C4-2B (cell line): ENCODE measurements around the gene SERPINA4.

Experiments
- CTCF ChIP-seq: fragments of 450-650 bp; conservative IDR thresholded peaks from 2 replicates; pipeline ENCODE4 v1.5.1; 2017; ENCODE audit warnings: mild to moderate bottlenecking
- ZFX ChIP-seq: fragments of 450-650 bp; IDR thresholded peaks from 2 replicates; pipeline ENCODE4 v1.6.1; 2017

- TF ChIP-seq CTCF (no peak), ZFX (no peak)
Observed at GRCh38 chr14:94582199-94582750, 21.0 kb downstream of the SERPINA4 start.
